B cell (primary cell): ENCODE data around the gene PAPOLB.

ENCODE experiments used
- EZH2 ChIP-seq: IDR thresholded peaks from 2 replicates; pipeline ENCODE4 v1.6.1; 2012; ENCODE audit warnings: borderline replicate concordance, low read depth, mild to moderate bottlenecking, moderate library complexity, low read length; ENCODE audit not compliant: insufficient read depth, poor library complexity, severe bottlenecking
- TF ChIP-seq, protein P1 (sequence below): fragments of 200-600 bp; IDR thresholded peaks from one replicate; pipeline ENCODE4 v1.8.0; 2022; ENCODE audit warnings: antibody characterized with exemption, mild to moderate bottlenecking

DNA sequence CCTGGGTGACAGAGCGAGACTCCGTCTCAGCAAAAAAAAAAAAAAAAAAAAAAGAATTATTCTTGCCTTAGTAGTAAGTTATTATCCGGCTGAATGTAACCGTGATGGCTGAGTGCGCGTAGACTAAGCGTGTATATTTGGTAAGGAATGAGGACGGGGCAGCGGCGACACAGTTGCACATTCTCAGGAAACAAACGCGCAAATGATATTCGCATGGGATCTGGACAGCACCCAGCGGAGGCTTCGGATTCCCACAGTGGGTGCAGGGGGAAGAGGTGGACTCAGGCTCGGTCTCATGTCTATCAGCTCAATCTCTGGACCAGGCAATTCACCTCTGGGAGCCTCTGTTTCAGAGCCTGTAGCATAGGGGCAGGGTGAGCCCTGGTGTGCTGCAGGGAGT is 29.1 kb downstream of the PAPOLB start:
- TF ChIP-seq, protein P1, sequence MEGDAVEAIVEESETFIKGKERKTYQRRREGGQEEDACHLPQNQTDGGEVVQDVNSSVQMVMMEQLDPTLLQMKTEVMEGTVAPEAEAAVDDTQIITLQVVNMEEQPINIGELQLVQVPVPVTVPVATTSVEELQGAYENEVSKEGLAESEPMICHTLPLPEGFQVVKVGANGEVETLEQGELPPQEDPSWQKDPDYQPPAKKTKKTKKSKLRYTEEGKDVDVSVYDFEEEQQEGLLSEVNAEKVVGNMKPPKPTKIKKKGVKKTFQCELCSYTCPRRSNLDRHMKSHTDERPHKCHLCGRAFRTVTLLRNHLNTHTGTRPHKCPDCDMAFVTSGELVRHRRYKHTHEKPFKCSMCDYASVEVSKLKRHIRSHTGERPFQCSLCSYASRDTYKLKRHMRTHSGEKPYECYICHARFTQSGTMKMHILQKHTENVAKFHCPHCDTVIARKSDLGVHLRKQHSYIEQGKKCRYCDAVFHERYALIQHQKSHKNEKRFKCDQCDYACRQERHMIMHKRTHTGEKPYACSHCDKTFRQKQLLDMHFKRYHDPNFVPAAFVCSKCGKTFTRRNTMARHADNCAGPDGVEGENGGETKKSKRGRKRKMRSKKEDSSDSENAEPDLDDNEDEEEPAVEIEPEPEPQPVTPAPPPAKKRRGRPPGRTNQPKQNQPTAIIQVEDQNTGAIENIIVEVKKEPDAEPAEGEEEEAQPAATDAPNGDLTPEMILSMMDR = no peak
- no peak for TF ChIP-seq EZH2
